Measurements from ENCODE around the gene UNC5A. TPM values are rescaled to one million over a fixed set of nuclear protein-coding genes. Genes with fewer than 3 reads are reported as not detected.

UNC5A gene
- total and polyA plus RNA-seq, 7 experiments from 2014 or later: not detected

DNA sequence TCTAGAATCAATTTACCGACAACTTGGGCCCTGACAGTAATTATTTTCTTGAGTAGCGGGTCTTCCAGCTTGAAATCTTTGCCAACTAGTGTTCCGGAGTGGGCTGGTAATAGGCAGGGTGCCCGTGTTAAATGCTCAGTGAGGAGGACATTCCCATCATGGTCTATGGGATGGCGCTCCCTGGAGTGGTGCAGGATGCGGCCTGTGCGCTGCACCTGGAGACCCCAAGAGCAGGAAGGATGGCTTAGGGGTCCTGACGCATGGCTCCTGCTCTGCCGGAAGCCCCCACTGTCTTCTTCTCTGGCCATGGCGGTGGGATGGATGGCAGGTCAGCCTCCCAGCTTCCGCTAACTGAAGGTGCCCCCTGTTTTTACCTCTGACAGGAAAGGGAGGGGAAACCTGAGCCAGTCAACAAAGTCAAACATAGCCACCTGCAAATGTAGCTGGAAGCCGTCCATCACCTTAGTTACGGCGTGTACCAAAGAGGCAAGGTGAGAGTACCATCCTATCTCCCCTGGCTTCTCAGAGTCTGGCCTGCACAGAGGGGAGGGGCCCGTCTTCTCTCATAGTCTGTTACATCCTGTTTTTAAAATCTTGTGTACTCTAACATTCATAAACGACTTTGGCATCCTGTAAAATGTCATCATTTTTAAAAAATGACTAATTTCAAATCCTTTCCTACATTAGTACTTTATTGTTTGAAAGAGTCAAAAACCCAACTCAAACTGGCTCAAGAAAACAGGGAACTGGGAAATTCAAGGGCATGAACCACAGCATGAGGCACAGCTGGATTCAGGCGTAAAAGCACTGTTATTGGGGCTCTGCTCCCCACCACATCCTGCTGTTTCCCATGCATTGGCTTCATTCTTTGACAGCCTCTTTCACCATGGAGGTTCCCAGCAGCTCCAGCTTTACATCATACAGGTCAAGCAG is 28.5 kb upstream of the UNC5A start:
- Histone ChIP-seq H3K36me3 (ENCODE audit: control insufficient read depth in 2 of 3, insufficient read depth in 3 of 3, low read length in 3 of 3) (no peaks in the 10 kb centered on the region), H3K27me3 (ENCODE audit: control insufficient read depth in 2 of 2, insufficient read depth in 2 of 2, low read length in 2 of 2) (no peaks in the 10 kb centered on the region), H3K27ac (ENCODE audit: low read depth, low read length) (no peak overlapping the region), H3K9me3 (ENCODE audit: control insufficient read depth in 2 of 3, low read length in 3 of 3) (no peaks in the 10 kb centered on the region), H3K4me1 (ENCODE audit: control insufficient read depth in 2 of 2, insufficient read depth in 2 of 2, low read length in 2 of 2) (no peaks in the 10 kb centered on the region), H3K4me3 (ENCODE audit: low read length) (no peak overlapping the region)
- CTCF ChIA-PET: no interaction called here
- Mint-ChIP-seq H3K36me3 (no peaks in the 10 kb centered on the region), H3K4me3 (no peak overlapping the region), H3K4me1 (peaks cover 0 to 3% (median 0%) of the 10 kb centered on the region in 7 donors), H3K27ac (no peak overlapping the region), H3K27me3 (peaks cover 7 to 50% (median 27%) of the 10 kb centered on the region in 5 donors), H3K9me3 (no peaks in the 10 kb centered on the region)
- intact Hi-C loops (cut with micrococcal nuclease): no loop called here
- POLR2A ChIA-PET: no interaction called here
- ATAC-seq (no peak), DNase-seq (no peak)

DNA sequence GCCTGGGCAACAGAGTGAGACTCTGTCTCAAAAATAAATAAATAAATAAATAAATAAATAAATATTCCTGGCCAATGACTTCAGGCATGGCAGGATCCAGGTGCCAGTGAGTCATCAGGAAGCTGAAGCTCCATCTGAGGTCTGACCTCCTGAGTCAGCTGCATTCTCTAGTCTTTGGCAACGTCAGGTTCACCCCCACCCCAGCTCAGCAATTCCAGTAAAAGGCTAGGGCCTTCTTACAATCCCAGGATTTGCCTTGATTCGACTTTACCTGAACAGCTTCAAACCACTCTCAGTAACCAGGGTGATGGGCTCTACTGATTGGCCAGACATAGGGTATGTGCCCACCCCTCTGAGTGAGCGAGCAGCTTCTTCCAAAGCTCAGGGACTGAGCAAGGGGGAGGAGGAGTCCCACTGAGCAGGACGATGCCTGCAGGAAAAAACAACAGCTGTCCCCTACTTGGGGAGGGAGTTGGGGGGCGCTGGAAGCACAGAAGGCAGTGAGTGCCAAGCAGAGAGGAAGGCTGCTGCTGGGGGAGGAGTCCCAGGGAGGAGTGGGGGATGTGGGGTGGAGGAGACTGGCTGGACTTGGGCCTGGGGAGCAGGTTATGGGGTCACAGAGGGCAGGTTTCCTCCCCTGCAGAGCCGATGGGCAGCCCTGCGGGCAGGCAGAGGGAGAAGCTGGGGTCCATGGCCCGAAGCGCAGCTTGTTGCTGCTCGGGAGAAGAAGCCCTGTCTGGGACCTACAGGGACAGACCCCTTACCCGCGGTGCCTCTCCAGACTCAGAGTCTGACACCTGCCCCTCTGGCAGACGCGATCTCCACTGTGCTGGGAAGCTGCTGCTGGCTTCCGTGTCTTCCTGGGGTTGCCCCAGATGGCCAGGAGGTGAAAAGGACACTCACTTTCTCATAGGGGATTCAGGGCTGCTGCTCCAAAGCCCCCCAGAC is 25.9 kb upstream of the UNC5A start:
- POLR2A ChIA-PET: no interaction called here
- no peaks in the 10 kb centered on the region for H3K9me3 Mint-ChIP-seq
- DNase-seq: no peak

DNA sequence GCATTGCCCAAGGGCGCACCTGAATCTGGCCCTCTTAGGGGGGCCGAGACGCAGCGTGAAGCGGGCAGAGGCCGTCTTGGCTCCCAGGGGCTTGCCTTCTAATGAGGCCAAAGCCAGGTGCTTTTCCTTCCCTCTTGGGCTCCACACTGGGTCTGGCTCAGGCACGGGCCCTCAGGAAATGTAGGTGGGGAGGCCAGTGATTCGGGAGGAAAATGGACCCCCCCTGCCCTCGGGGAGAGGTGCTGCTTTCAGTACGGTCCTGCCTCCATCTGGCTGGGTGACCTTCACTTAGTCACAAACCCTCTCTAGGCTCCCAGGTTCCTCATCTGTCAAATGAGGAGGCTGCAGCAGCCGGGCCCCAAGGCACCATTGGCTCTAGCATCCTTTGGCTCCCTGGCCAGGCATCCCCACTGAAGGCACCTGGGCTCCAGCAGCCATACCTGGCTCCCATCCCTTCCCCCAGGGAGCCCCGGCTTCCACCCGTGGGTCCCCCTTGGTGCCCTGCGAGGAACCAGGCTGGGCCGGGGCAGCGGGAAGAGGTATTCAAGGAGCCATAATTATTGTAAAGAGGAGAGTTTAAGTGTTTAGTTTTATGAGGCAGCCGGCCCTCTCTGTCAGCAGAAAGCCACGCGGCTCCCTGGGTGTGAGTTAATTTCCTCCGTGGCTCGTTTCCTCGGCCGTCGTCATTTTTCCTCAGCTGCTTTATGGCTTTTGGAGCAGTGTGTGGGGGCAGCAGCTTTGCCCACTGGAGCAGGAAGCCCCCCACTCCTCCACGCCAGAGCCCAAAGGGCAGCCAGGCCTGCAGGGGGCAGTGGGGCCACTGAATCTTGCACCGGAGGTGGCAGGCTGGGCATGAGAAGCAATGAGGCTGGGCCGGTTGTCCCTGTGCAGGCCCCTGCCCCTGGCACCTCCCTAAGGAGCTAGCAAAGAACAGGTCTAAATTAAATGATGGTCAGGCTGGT is 24.9 kb upstream of the UNC5A start:
- POLR2A ChIA-PET: no interaction called here
- Mint-ChIP-seq H3K27ac (no peak overlapping the region), H3K36me3 (no peaks in the 10 kb centered on the region), H3K4me3 (no peak overlapping the region), H3K27me3 (peaks cover 16 to 53% (median 32%) of the 10 kb centered on the region in 5 donors), H3K9me3 (no peaks in the 10 kb centered on the region), H3K4me1 (peaks cover 0 to 4% (median 0%) of the 10 kb centered on the region in 7 donors)
- H3K27me3 ChIP-seq (ENCODE audit: control insufficient read depth in 2 of 2, insufficient read depth in 2 of 2, low read length in 2 of 2): no peaks in the 10 kb centered on the region
- H3K9me3 ChIP-seq (ENCODE audit: control insufficient read depth in 2 of 3, low read length in 3 of 3): no peaks in the 10 kb centered on the region
- no peak for ATAC-seq
- no peaks in the 10 kb centered on the region for H3K36me3 ChIP-seq (ENCODE audit: control insufficient read depth in 2 of 3, insufficient read depth in 3 of 3, low read length in 3 of 3)
- no peak overlapping the region for H3K4me3 ChIP-seq (ENCODE audit: low read length)
- DNase-seq: no peak
- H3K27ac ChIP-seq (ENCODE audit: low read depth, low read length): no peak overlapping the region
- intact Hi-C loops (cut with micrococcal nuclease): no loop called here
- CTCF ChIA-PET: no interaction called here
- H3K4me1 ChIP-seq (ENCODE audit: control insufficient read depth in 2 of 2, insufficient read depth in 2 of 2, low read length in 2 of 2): no peaks in the 10 kb centered on the region

More for the DNA sequence above, 25.9 kb upstream of the UNC5A start:
- no peaks in the 10 kb centered on the region for H3K27me3 ChIP-seq (ENCODE audit: control insufficient read depth in 2 of 2, insufficient read depth in 2 of 2, low read length in 2 of 2)
- H3K4me3 Mint-ChIP-seq: no peak overlapping the region
- H3K4me1 Mint-ChIP-seq: peaks cover 0 to 4% (median 0%) of the 10 kb centered on the region in 7 donors
- no peaks in the 10 kb centered on the region for H3K36me3 ChIP-seq (ENCODE audit: control insufficient read depth in 2 of 3, insufficient read depth in 3 of 3, low read length in 3 of 3)
- no peaks in the 10 kb centered on the region for H3K4me1 ChIP-seq (ENCODE audit: control insufficient read depth in 2 of 2, insufficient read depth in 2 of 2, low read length in 2 of 2)
- H3K27ac ChIP-seq (ENCODE audit: low read depth, low read length): no peak overlapping the region
- H3K27me3 Mint-ChIP-seq: peaks cover 13 to 59% (median 36%) of the 10 kb centered on the region in 5 donors
- CTCF ChIA-PET: no interaction called here
- no peak overlapping the region for H3K4me3 ChIP-seq (ENCODE audit: low read length)
- no peak for ATAC-seq
- intact Hi-C loops (cut with micrococcal nuclease): no loop called here
- no peaks in the 10 kb centered on the region for H3K9me3 ChIP-seq (ENCODE audit: control insufficient read depth in 2 of 3, low read length in 3 of 3)
- H3K27ac Mint-ChIP-seq: no peak overlapping the region
- H3K36me3 Mint-ChIP-seq: no peaks in the 10 kb centered on the region

DNA sequence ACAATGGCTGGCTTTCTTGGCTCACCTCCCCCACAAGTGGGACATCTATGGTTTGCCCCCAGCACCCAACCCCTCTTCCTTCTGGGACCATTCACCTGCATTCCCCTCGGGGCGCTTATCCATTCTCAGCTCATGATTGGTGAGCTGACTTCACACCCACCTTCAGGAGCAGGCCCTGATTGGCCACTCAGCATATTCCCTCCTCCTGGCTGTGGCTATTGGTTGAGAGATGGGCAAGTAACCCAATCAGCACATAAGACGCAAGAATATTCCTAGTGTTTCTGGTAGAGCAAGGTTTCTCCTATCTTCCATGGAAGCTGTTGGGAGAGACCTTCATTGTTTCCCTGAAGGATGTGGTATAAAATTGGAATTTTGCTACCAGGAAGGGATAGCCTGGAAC is 22.7 kb upstream of the UNC5A start:
- Mint-ChIP-seq H3K9me3 (no peaks in the 10 kb centered on the region), H3K36me3 (no peaks in the 10 kb centered on the region), H3K27me3 (peaks cover 18 to 51% (median 28%) of the 10 kb centered on the region in 5 donors), H3K4me1 (peaks cover 0 to 4% (median 0%) of the 10 kb centered on the region in 7 donors), H3K27ac (no peak overlapping the region), H3K4me3 (no peak overlapping the region)
- DNase-seq: no peak
- intact Hi-C loops (cut with micrococcal nuclease): no loop called here
- Histone ChIP-seq H3K4me3 (ENCODE audit: low read length) (no peak overlapping the region), H3K27ac (ENCODE audit: low read depth, low read length) (no peak overlapping the region), H3K27me3 (ENCODE audit: control insufficient read depth in 2 of 2, insufficient read depth in 2 of 2, low read length in 2 of 2) (no peaks in the 10 kb centered on the region), H3K4me1 (ENCODE audit: control insufficient read depth in 2 of 2, insufficient read depth in 2 of 2, low read length in 2 of 2) (no peaks in the 10 kb centered on the region), H3K9me3 (ENCODE audit: control insufficient read depth in 2 of 3, low read length in 3 of 3) (no peaks in the 10 kb centered on the region), H3K36me3 (ENCODE audit: control insufficient read depth in 2 of 3, insufficient read depth in 3 of 3, low read length in 3 of 3) (no peaks in the 10 kb centered on the region)
- ATAC-seq: no peak
- ChIA-PET POLR2A (no interaction called here), CTCF (no interaction called here)

DNA sequence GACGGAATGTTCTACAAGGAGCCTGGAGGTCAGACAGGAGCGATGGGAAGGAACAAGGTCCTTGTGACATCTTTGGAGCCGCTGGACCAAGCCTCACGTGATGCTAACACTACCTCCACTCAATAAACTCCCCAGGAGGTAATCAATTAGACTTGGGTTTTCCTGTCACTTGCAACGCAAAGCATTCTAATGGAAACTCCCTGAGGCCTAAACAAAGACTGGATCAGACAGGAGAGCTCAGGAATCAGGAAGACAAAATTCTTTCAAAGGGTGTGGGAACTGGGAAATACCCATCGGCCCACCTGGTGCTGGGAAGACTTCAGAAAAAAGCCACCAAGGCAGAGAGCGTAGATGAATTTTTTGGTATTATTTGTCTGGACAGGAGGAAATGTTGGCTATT is 22.3 kb upstream of the UNC5A start:
- POLR2A ChIA-PET: no interaction called here
- no peaks in the 10 kb centered on the region for H3K9me3 ChIP-seq (ENCODE audit: control insufficient read depth in 2 of 3, low read length in 3 of 3)
- intact Hi-C loops (cut with micrococcal nuclease): no loop called here

More for the DNA sequence above, 22.3 kb upstream of the UNC5A start:
- peak overlapping the region in 1 of 9 donors; percentile 8 for H3K27ac Mint-ChIP-seq
- Histone ChIP-seq H3K27me3 (ENCODE audit: control insufficient read depth in 2 of 2, insufficient read depth in 2 of 2, low read length in 2 of 2) (no peaks in the 10 kb centered on the region), H3K4me3 (ENCODE audit: low read length) (no peak overlapping the region), H3K36me3 (ENCODE audit: control insufficient read depth in 2 of 3, insufficient read depth in 3 of 3, low read length in 3 of 3) (no peaks in the 10 kb centered on the region), H3K4me1 (ENCODE audit: control insufficient read depth in 2 of 2, insufficient read depth in 2 of 2, low read length in 2 of 2) (no peaks in the 10 kb centered on the region), H3K27ac (ENCODE audit: low read depth, low read length) (no peak overlapping the region)
- peaks cover 0 to 4% (median 0%) of the 10 kb centered on the region in 7 donors for H3K4me1 Mint-ChIP-seq
- DNase-seq: no peak
- CTCF ChIA-PET: no interaction called here
- peaks cover 18 to 51% (median 28%) of the 10 kb centered on the region in 5 donors for H3K27me3 Mint-ChIP-seq
- no peaks in the 10 kb centered on the region for H3K36me3 Mint-ChIP-seq
- H3K9me3 Mint-ChIP-seq: no peaks in the 10 kb centered on the region
- no peak overlapping the region for H3K4me3 Mint-ChIP-seq
- ATAC-seq: no peak

Measured in naive thymus-derived CD4-positive, alpha-beta T cell (primary cell).